ENCODE measurements around the gene COL23A1.

DNA sequence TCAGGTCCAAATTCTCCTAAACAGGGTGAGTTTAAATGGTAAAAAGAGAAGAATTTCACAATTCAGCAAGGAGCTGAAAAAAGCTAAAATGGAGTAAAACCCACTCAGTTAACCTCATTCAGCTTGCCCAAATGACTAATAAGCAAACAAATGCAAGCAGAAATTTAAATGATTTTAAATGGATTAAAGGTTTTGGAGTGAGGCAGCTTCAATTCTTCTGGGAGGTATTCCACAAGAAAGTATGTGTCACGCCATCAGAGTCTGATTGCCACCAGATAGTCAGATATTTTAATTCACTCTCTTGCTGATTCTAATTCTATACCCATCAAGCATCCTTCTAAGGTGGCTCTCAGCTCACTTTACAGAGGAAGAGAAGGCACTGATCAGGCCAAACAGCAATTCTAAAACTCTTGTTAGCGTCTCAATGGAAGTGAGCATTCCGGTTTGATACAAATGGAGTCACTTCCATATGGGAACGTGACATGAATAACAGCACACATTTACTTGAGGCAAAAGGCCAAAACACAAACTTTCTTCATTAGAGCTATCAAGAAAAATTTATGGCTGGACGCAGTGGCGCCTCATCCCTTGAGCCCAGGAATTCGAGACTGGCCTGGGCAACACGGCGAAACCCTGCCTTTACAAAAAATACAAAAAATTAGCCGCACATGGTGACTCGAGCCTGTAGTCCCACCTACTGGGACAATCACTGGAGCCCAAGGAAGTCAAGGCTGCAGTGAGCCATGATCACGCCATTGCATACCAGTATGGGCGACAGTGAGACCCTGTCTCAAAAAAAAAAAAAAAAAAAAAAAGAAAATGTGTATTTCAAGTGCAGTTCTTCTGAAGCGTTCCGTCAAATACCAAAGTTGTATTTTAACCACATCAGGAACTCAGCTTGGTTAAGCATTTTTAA is 34.7 kb upstream of the COL23A1 start:
- TF ChIP-seq POLR2A (IDR thresholded peaks at IDR 0.05; ENCODE audit: low read length) = no peak
- no peak for TF ChIP-seq GATA1 (IDR thresholded peaks at IDR 0.05; ENCODE audit: low read depth, low read length)
